H1 (cell line): ENCODE measurements around the gene OR51E1. TPM values are rescaled to one million over a fixed set of nuclear protein-coding genes. Genes with fewer than 3 reads are reported as not detected.
A peak's percentile ranks its signal among the peaks of the same experiment; 100 is the strongest.

Experiments used
- CTCF ChIA-PET: fragments of 300-600 bp; sonication (Branson Sonifier 250); formaldehyde crosslinking; loops from one replicate; lab custom pipeline; 2021; ENCODE audit not compliant: partially characterized antibody; lab: Charles Lee
- POLR2A ChIA-PET: fragments of 300-600 bp; sonication (Branson Sonifier 250); formaldehyde crosslinking; loops from one replicate; lab custom pipeline; 2021; ENCODE audit warnings: inconsistent platforms; ENCODE audit not compliant: partially characterized antibody; lab: Charles Lee
- DNase-seq, 2 experiments: peaks; one replicate each; pipeline versions ENCODE4 v3.0.0 to v3.0.0-alpha.2; 2010 to 2022; ENCODE audit warnings: low spot score in 2 of 2, low read depth in 1 of 2, mixed read lengths in 1 of 2
- FAIRE-seq: peaks from 2 replicates; lab custom pipeline; 2011; peaks lifted over from hg19 to GRCh38; lab: Jason Lieb, UNC
- H2AFZ ChIP-seq: 2 replicates; pipeline ENCODE4 v1.8.1; 2012; ENCODE audit warnings: low read length, inconsistent platforms
- H2AK5ac ChIP-seq: 2 replicates; pipeline ENCODE4 v1.6.1; 2013; ENCODE audit warnings: low read depth, low read length
- H2BK120ac ChIP-seq: replicated peaks from 2 replicates; pipeline ENCODE3; 2013; ENCODE audit warnings: low read depth, low read length, inconsistent platforms
- H2BK12ac ChIP-seq: 2 replicates; pipeline ENCODE4 v1.6.1; 2013; ENCODE audit warnings: low read depth, low read length
- H2BK15ac ChIP-seq: 2 replicates; pipeline ENCODE4 v1.6.1; 2013; ENCODE audit warnings: low read length
- H2BK20ac ChIP-seq: 2 replicates; pipeline ENCODE4 v1.6.1; 2013; ENCODE audit warnings: low read length
- H2BK5ac ChIP-seq: 2 replicates; pipeline ENCODE4 v1.6.1; 2013; ENCODE audit warnings: low read depth, low read length
- H3K14ac ChIP-seq: 2 replicates; pipeline ENCODE4 v1.6.1; 2013; ENCODE audit warnings: inconsistent platforms; ENCODE audit not compliant: insufficient read length
- H3K18ac ChIP-seq: 2 replicates; pipeline ENCODE4 v1.6.1; 2013; ENCODE audit warnings: low read length; ENCODE audit errors: extremely low read depth
- H3K23ac ChIP-seq: 2 replicates; pipeline ENCODE4 v1.6.1; 2013; ENCODE audit warnings: inconsistent platforms; ENCODE audit not compliant: insufficient read length
- H3K23me2 ChIP-seq: 2 replicates; pipeline ENCODE4 v1.6.1; 2013; ENCODE audit warnings: low read depth, low read length
- H3K27ac ChIP-seq: 2 replicates; pipeline ENCODE4 v1.6.1; 2011; ENCODE audit warnings: low read depth, low read length, inconsistent platforms
- H3K27me3 ChIP-seq, 4 experiments: replicated peaks in 1 of 4; 1 replicate in 1 of 4; 2 replicates in 3 of 4; pipeline versions ENCODE4 v1.6.1 to v1.8.1; 2011 to 2013; ENCODE audit warnings: low read length in 3 of 4, mild to moderate bottlenecking in 3 of 4, inconsistent platforms in 2 of 4, mixed read lengths in 2 of 4, moderate library complexity in 1 of 4; ENCODE audit not compliant: control insufficient read depth in 3 of 4, insufficient read depth in 3 of 4; ENCODE audit errors: extremely low read depth in 1 of 4
- H3K36me3 ChIP-seq, 4 experiments: 2 replicates each; pipeline versions ENCODE4 v1.6.1 to v1.8.1; 2011 to 2013; ENCODE audit warnings: mild to moderate bottlenecking in 4 of 4, low read length in 3 of 4, moderate library complexity in 2 of 4, control low read depth in 1 of 4, inconsistent platforms in 1 of 4; ENCODE audit not compliant: insufficient read depth in 4 of 4, control insufficient read depth in 2 of 4
- H3K4ac ChIP-seq: replicated peaks from 2 replicates; pipeline ENCODE3; 2013; ENCODE audit warnings: low read length, low read depth, mixed read lengths, inconsistent platforms; ENCODE audit not compliant: insufficient read length
- H3K4me1 ChIP-seq, 4 experiments: replicated peaks in 1 of 4; 1 replicate in 1 of 4; 2 replicates in 3 of 4; pipeline versions ENCODE4 v1.6.1 to v1.8.1; 2011 to 2013; ENCODE audit warnings: low read length in 3 of 4, inconsistent platforms in 2 of 4, mixed read lengths in 1 of 4; ENCODE audit not compliant: insufficient read depth in 4 of 4, control insufficient read depth in 3 of 4
- H3K4me2 ChIP-seq, 2 experiments: 2 replicates each; pipeline versions ENCODE4 v1.6.1 to v1.8.1; 2011 to 2013; ENCODE audit warnings: low read depth in 2 of 2, low read length in 2 of 2, control low read depth in 1 of 2, inconsistent platforms in 1 of 2, mild to moderate bottlenecking in 1 of 2; ENCODE audit not compliant: insufficient read depth in 1 of 2
- H3K4me3 ChIP-seq, 4 experiments: fragments of 200-600, 300-600 bp in 1 of 4; sonication (generic), shearing (Covaris generic), sonication (Bioruptor Twin) in 1 of 4; 2 replicates each; pipeline versions ENCODE4 v1.5.1 to v1.8.1; 2011 to 2016; ENCODE audit warnings: low read length in 4 of 4, low read depth in 3 of 4, control low read depth in 2 of 4, inconsistent platforms in 2 of 4, mild to moderate bottlenecking in 2 of 4, mixed read lengths in 1 of 4, moderate library complexity in 1 of 4; ENCODE audit not compliant: insufficient read depth in 2 of 4; ENCODE audit errors: extremely low read depth in 1 of 4
- H3K56ac ChIP-seq: replicated peaks from 2 replicates; pipeline ENCODE3; 2013; ENCODE audit warnings: low read depth, mild to moderate bottlenecking, mixed read lengths, low read length, inconsistent platforms; ENCODE audit not compliant: insufficient read length
- H3K79me1 ChIP-seq: 2 replicates; pipeline ENCODE4 v1.6.1; 2013; ENCODE audit warnings: low read depth, low read length, control low read depth
- H3K79me2 ChIP-seq, 2 experiments: 2 replicates each; pipeline versions ENCODE4 v1.6.1 to v1.8.1; 2012 to 2013; ENCODE audit warnings: low read length in 2 of 2, mild to moderate bottlenecking in 2 of 2, inconsistent platforms in 1 of 2; ENCODE audit not compliant: insufficient read depth in 2 of 2, control insufficient read depth in 1 of 2
- H3K9ac ChIP-seq, 4 experiments: replicated peaks in 1 of 4; 1 replicate in 1 of 4; 2 replicates in 3 of 4; pipeline versions ENCODE4 v1.6.1 to v1.8.1; 2011 to 2013; ENCODE audit warnings: low read depth in 3 of 4, low read length in 3 of 4, control low read depth in 2 of 4, mild to moderate bottlenecking in 2 of 4, moderate library complexity in 2 of 4, inconsistent platforms in 1 of 4; ENCODE audit errors: extremely low read depth in 1 of 4
- H3K9me3 ChIP-seq, 2 experiments: 2 replicates each; pipeline versions ENCODE4 v1.6.1 to v1.8.1; 2012 to 2013; ENCODE audit warnings: mild to moderate bottlenecking in 2 of 2, moderate library complexity in 2 of 2, control low read depth in 1 of 2, inconsistent platforms in 1 of 2, low read depth in 1 of 2, low read length in 1 of 2, mixed read lengths in 1 of 2; ENCODE audit not compliant: insufficient read depth in 2 of 2
- H4K20me1 ChIP-seq, 2 experiments: replicated peaks in 1 of 2; 2 replicates each; pipeline versions ENCODE3 to v1.8.1; 2011 to 2013; ENCODE audit warnings: inconsistent platforms in 2 of 2, low read length in 2 of 2, mild to moderate bottlenecking in 1 of 2; ENCODE audit not compliant: insufficient read depth in 2 of 2, control insufficient read depth in 1 of 2
- H4K5ac ChIP-seq: 2 replicates; pipeline ENCODE4 v1.6.1; 2013; ENCODE audit warnings: low read length, low read depth, mixed read lengths, inconsistent platforms; ENCODE audit not compliant: insufficient read length
- H4K8ac ChIP-seq: 2 replicates; pipeline ENCODE4 v1.8.0; 2013; ENCODE audit warnings: mild to moderate bottlenecking, moderate library complexity, low read length, inconsistent platforms; ENCODE audit not compliant: insufficient read depth; ENCODE audit errors: extremely low read depth
- H4K91ac ChIP-seq: replicated peaks from 2 replicates; pipeline ENCODE3; 2013; ENCODE audit warnings: low read length, mixed read lengths, inconsistent platforms; ENCODE audit not compliant: insufficient read length
- FOSL1 ChIP-seq: IDR thresholded peaks from 2 replicates; pipeline ENCODE4 v1.6.1; 2011; ENCODE audit warnings: mild to moderate bottlenecking, low read depth, low read length, moderate library complexity; ENCODE audit not compliant: insufficient read depth
- KDM1A ChIP-seq: fragments of 200-600, 300-600 bp; sonication (generic); IDR thresholded peaks from 2 replicates; pipeline ENCODE4 v1.7.1; 2016; ENCODE audit warnings: mild to moderate bottlenecking, low read length, borderline replicate concordance
- SIRT6 ChIP-seq: IDR thresholded peaks from one replicate; pipeline ENCODE4 v1.7.1; 2012; ENCODE audit warnings: low read length, inconsistent platforms
- SIX5 ChIP-seq: IDR thresholded peaks from 2 replicates; pipeline ENCODE4 v1.6.1; 2011; ENCODE audit warnings: mild to moderate bottlenecking, low read depth, low read length
- WGBS, 2 experiments: shearing (Covaris generic) in 1 of 2; methylation state at CpG; one replicate each; pipeline versions ENCODE4 v1.1.6 to v1.1.7; 2013 to 2015; ENCODE audit warnings: low lambda C conversion rate in 2 of 2, mixed read lengths in 2 of 2, inconsistent platforms in 1 of 2, low coverage in 1 of 2, missing lambda C conversion rate in 1 of 2; ENCODE audit not compliant: insufficient replicate concordance in 2 of 2, insufficient coverage in 1 of 2, insufficient read length in 1 of 2; ENCODE audit errors: extremely low coverage in 1 of 2, missing lambda C conversion rate in 1 of 2; 5-methylcytosine and 5-hydroxymethylcytosine counted together
- polyA plus RNA-seq, 7 experiments: library from polyadenylated mRNA; depleted of rRNA in 3 of 7; stranded (reverse) in 5 of 7; unstranded in 2 of 7; fragments of >200 nt in 5 of 7; fragments of 200-250 nt in 2 of 7; gene quantifications; 1 replicate in 5 of 7; 2 replicates in 1 of 7; 4 replicates in 1 of 7; pipeline versions ENCODE4 v1.2.1 to v1.2.3, GENCODE V29; 2011 to 2013; ENCODE audit warnings: missing spikeins in 2 of 7, mixed read lengths in 2 of 7
- total RNA-seq: library from RNA; stranded (reverse); fragmentation: NEBNext Ultra II Directional; extraction: Animal tissue kit (Norgen Biotek cat#: 25700); gene quantifications from 2 replicates; pipeline ENCODE4 v1.2.1, GENCODE V29; 2021

OR51E1 gene
- total and polyA plus RNA-seq, 2 of the 8 experiments (the other 6 are each of a cell fraction or from before 2014, with no cell fraction given) = not detected

- H4K91ac ChIP-seq = no peak overlapping the region
- CTCF ChIA-PET = interaction anchor here (0.6 to 5.2 kb wide), 48 partner anchors 8 to 1743 kb away, joined by 3 to 83 read pairs (median 4); partner anchors contain the start of genes MMP26, OR51E1 and OR51G2
- WGBS, 2 experiments = 84% methylated on average over 2 of the region's 2 CpGs; no CpG with 5 or more reads in 1 of the 2 experiments
- TF ChIP-seq SIRT6 (no peak), KDM1A (no peak), FOSL1 (no peak), SIX5 (no peak)
Measured at GRCh38 chr11:4636136-4636535, 7.6 kb upstream of the OR51E1 start.

More at GRCh38 chr11:4636136-4636535, 7.6 kb upstream of the OR51E1 start:
- FAIRE-seq (no peak), DNase-seq (no peak)
- Histone ChIP-seq H2BK5ac (no peak overlapping the region), H2AFZ (0 out of 2 replicates have a peak overlapping the region, but pooled peaks have one; percentile 91), H4K20me1 (no peaks in the 10 kb centered on the region), H4K8ac (no peak overlapping the region), H4K5ac (no peak overlapping the region), H3K27ac (no peak overlapping the region), H3K36me3 (no peaks in the 10 kb centered on the region), H2AK5ac (no peak overlapping the region), H3K79me2 (no peaks in the 10 kb centered on the region), H3K4me2 (no peak overlapping the region), H2BK15ac (no peak overlapping the region), H3K14ac (no peak overlapping the region), H3K56ac (no peak overlapping the region), H3K27me3 (peaks cover 0 to 7% (median 4%) of the 10 kb centered on the region in 4 experiments; a peak in 5 of 7 replicates), H3K23ac (no peak overlapping the region), H3K4me1 (no peaks in the 10 kb centered on the region), H3K9me3 (no peaks in the 10 kb centered on the region; a peak in 1 of 4 replicates), H2BK12ac (no peak overlapping the region), H3K23me2 (no peaks in the 10 kb centered on the region), H3K4me3 (no peak overlapping the region), H3K18ac (no peak overlapping the region), H3K4ac (no peak overlapping the region), H3K79me1 (no peaks in the 10 kb centered on the region), H2BK120ac (no peak overlapping the region), H2BK20ac (no peak overlapping the region), H3K9ac (no peak overlapping the region)
- POLR2A ChIA-PET = no interaction called here
